ENCODE results near the gene ERGIC2.
"Not testable (repeated sequence)": the region's sequence is repeated elsewhere in the genome, so short reads cannot be mapped to it uniquely, and the experiment has no call there.

ERGIC2 gene

GRCh38 chr12:29299633-29300032, 81.3 kb downstream of the ERGIC2 start:
- no peak for DNase-seq (ENCODE audit: low spot score)

GRCh38 chr12:29291226-29291625, 89.7 kb downstream of the ERGIC2 start:
- DNase-seq (ENCODE audit: low spot score) = no peak

DNA sequence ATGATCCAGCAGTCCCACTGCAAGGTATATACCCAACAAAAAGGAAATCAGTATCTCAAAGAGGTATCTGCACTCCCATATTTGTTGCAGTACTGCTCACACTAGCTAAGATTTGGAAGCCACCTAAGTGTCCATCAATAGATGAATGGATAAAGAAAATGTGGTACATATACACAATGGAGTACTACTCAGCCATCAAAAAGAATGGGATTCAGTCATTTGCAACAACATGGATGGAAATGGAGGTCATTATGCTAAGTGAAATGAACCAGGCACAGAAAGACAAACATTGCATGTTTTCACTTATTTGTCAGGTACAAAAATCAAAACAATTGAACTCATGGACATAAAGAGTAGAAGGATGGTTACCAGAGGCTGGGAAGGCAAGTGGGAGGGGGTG, 90.5 kb downstream of the ERGIC2 start:
- DNase-seq (ENCODE audit: low spot score) = not testable (repeated sequence)

GRCh38 chr12:29288031-29288430, 92.9 kb downstream of the ERGIC2 start:
- no peak for DNase-seq (ENCODE audit: low spot score)

- DNase-seq (ENCODE audit: low spot score) = no peak
These were observed 93.3 kb downstream of the ERGIC2 start for GRCh38 chr12:29287622-29288021.
